Nephron (organoid): ENCODE measurements around the gene CIAO2A.
"Not testable (repeated sequence)": the region's sequence is repeated elsewhere in the genome, so short reads cannot be mapped to it uniquely, and the experiment has no call there.

Source experiments
- H3K27ac Mint-ChIP-seq, 3 experiments: 2 replicates each; pipeline ENCODE4 v1.8.0; 2020; ENCODE audit warnings: mixed read lengths in 3 of 3, mild to moderate bottlenecking in 2 of 3, moderate library complexity in 1 of 3
- H3K27me3 Mint-ChIP-seq: 2 replicates; pipeline ENCODE4 v1.8.0; 2021; ENCODE audit warnings: low read depth, mild to moderate bottlenecking, moderate library complexity, mixed read lengths
- H3K36me3 Mint-ChIP-seq: 2 replicates; pipeline ENCODE4 v1.8.0; 2020; ENCODE audit warnings: low read depth, mixed read lengths
- H3K4me1 Mint-ChIP-seq: 2 replicates; pipeline ENCODE4 v1.8.0; 2020; ENCODE audit warnings: mixed read lengths
- H3K4me3 Mint-ChIP-seq, 3 experiments: 2 replicates each; pipeline ENCODE4 v1.8.0; 2020; ENCODE audit warnings: mild to moderate bottlenecking in 3 of 3, mixed read lengths in 3 of 3, moderate library complexity in 2 of 3
- H3K9me3 Mint-ChIP-seq: 2 replicates; pipeline ENCODE4 v1.8.0; 2020; ENCODE audit warnings: mixed read lengths
- CTCF ChIP-seq, 3 experiments: fragments of 200-600 bp; sonication (generic); IDR thresholded peaks; one replicate each; pipeline ENCODE4 v1.5.0; 2021; ENCODE audit warnings: antibody characterized with exemption in 3 of 3; ENCODE audit not compliant: unreplicated experiment in 3 of 3

The CIAO2A gene

GRCh38 chr15:64089543-64090280 lies 3.9 kb downstream of the CIAO2A start:
- Mint-ChIP-seq H3K36me3 (peaks cover 33% of the 10 kb centered on the region), H3K4me3 (peak overlapping the region in 2 of 3 experiments; percentile 26 to 55), H3K27ac (no peak overlapping the region), H3K27me3 (no peaks in the 10 kb centered on the region), H3K9me3 (no peaks in the 10 kb centered on the region), H3K4me1 (peaks cover 36% of the 10 kb centered on the region)
- no peak for TF ChIP-seq CTCF (IDR thresholded peaks at IDR 0.05; ENCODE audit: unreplicated experiment in 3 of 3)

GRCh38 chr15:64082757-64083156 lies 10.9 kb downstream of the CIAO2A start:
- Mint-ChIP-seq H3K4me1 (no peaks in the 10 kb centered on the region), H3K4me3 (no peak overlapping the region)

GRCh38 chr15:64073496-64073895 lies 20.1 kb downstream of the CIAO2A start:
- not testable (repeated sequence) for H3K4me1 Mint-ChIP-seq, H3K27me3 Mint-ChIP-seq, H3K4me3 Mint-ChIP-seq, H3K9me3 Mint-ChIP-seq, H3K27ac Mint-ChIP-seq
- peaks cover 40% of the 10 kb centered on the region for H3K36me3 Mint-ChIP-seq

More at GRCh38 chr15:64082757-64083156, 10.9 kb downstream of the CIAO2A start:
- TF ChIP-seq CTCF (IDR thresholded peaks at IDR 0.05; ENCODE audit: unreplicated experiment in 3 of 3), result no peak
- H3K27me3 Mint-ChIP-seq, result no peaks in the 10 kb centered on the region
- peaks cover 30% of the 10 kb centered on the region for H3K36me3 Mint-ChIP-seq
- H3K27ac Mint-ChIP-seq, result no peak overlapping the region
- H3K9me3 Mint-ChIP-seq, result no peaks in the 10 kb centered on the region

- no peak overlapping the region for H3K27ac Mint-ChIP-seq
- peaks cover 7% of the 10 kb centered on the region for H3K4me1 Mint-ChIP-seq
- H3K27me3 Mint-ChIP-seq, result peaks cover 1% of the 10 kb centered on the region
- peaks cover 40% of the 10 kb centered on the region for H3K36me3 Mint-ChIP-seq
- no peak overlapping the region for H3K4me3 Mint-ChIP-seq
- TF ChIP-seq CTCF (IDR thresholded peaks at IDR 0.05; ENCODE audit: unreplicated experiment in 3 of 3), result no peak
- H3K9me3 Mint-ChIP-seq, result no peaks in the 10 kb centered on the region
Observed at GRCh38 chr15:64072812-64073211, 20.8 kb downstream of the CIAO2A start.

- Mint-ChIP-seq H3K27ac (no peak overlapping the region), H3K9me3 (no peaks in the 10 kb centered on the region), H3K27me3 (peaks cover 7% of the 10 kb centered on the region), H3K36me3 (peaks cover 36% of the 10 kb centered on the region), H3K4me1 (peaks cover 12% of the 10 kb centered on the region), H3K4me3 (no peak overlapping the region)
- TF ChIP-seq CTCF (IDR thresholded peaks at IDR 0.05; ENCODE audit: unreplicated experiment in 3 of 3), result no peak
Observed at GRCh38 chr15:64071931-64072765, 21.5 kb downstream of the CIAO2A start.

GRCh38 chr15:64070965-64071851 lies 22.4 kb downstream of the CIAO2A start:
- peaks cover 7% of the 10 kb centered on the region for H3K27me3 Mint-ChIP-seq
- peak overlapping the region; percentile 43 to 79 (median 64) for H3K27ac Mint-ChIP-seq
- H3K9me3 Mint-ChIP-seq, result no peaks in the 10 kb centered on the region
- no peak for TF ChIP-seq CTCF (IDR thresholded peaks at IDR 0.05; ENCODE audit: unreplicated experiment in 3 of 3)
- peaks cover 34% of the 10 kb centered on the region for H3K36me3 Mint-ChIP-seq
- H3K4me3 Mint-ChIP-seq, result no peak overlapping the region
- peaks cover 12% of the 10 kb centered on the region for H3K4me1 Mint-ChIP-seq
